Gastrocnemius medialis (tissue), 4 donors: ENCODE results near the gene PITPNM2. TPM values are rescaled to one million over a fixed set of nuclear protein-coding genes. Genes with fewer than 3 reads are reported as not detected.

Experiments
- ATAC-seq, 2 donors: fragments of 150-250 bp; one replicate each; pipeline ENCODE4 v1.9.1; 2016
- DNase-seq, 2 donors: peaks; one replicate each; pipeline ENCODE4 v3.0.0-alpha.2; 2019
- H3K27ac ChIP-seq, 4 donors: fragments of 200-600 bp; sonication (generic); 1 replicate in 1 of 4; 2 replicates in 3 of 4; pipeline ENCODE4 v1.5.1; 2016 to 2018; ENCODE audit warnings: mild to moderate bottlenecking in 2 of 4, moderate library complexity in 1 of 4
- H3K27me3 ChIP-seq, 3 donors: fragments of 200-600 bp; sonication (generic) in 2 of 3; 1 replicate in 1 of 3; 2 replicates in 2 of 3; pipeline versions ENCODE4 v1.5.1 to v1.6.0; 2016 to 2019; ENCODE audit warnings: mild to moderate bottlenecking in 1 of 3, moderate library complexity in 1 of 3
- H3K36me3 ChIP-seq, 2 donors: fragments of 200-600 bp; sonication (generic) in 1 of 2; one replicate each; pipeline ENCODE4 v1.5.1; 2017 to 2018
- H3K4me1 ChIP-seq, 2 donors: fragments of 200-600 bp; sonication (generic) in 1 of 2; one replicate each; pipeline ENCODE4 v1.5.1; 2016 to 2017; ENCODE audit warnings: mild to moderate bottlenecking in 2 of 2
- H3K4me3 ChIP-seq, 4 donors: fragments of 200-600 bp; sonication (generic) in 3 of 4; 1 replicate in 1 of 4; 2 replicates in 3 of 4; pipeline ENCODE4 v1.5.1; 2016 to 2019; ENCODE audit warnings: mild to moderate bottlenecking in 2 of 4
- H3K9me3 ChIP-seq, 3 donors: fragments of 200-600 bp; sonication (generic) in 2 of 3; 1 replicate in 1 of 3; 2 replicates in 2 of 3; pipeline ENCODE4 v1.5.1; 2016 to 2019
- CTCF ChIP-seq, 5 experiments: fragments of 450-650 bp in 3 of 5; fragments of 200-600 bp in 2 of 5; sonication (generic) in 2 of 5; IDR thresholded peaks in 4 of 5; conservative IDR thresholded peaks in 1 of 5; 1 replicate in 4 of 5; 2 replicates in 1 of 5; pipeline ENCODE4 v1.5.1; 2016 to 2019; ENCODE audit warnings: antibody characterized with exemption in 5 of 5, mild to moderate bottlenecking in 3 of 5, moderate library complexity in 3 of 5
- POLR2A ChIP-seq, 2 donors: fragments of 450-650 bp; IDR thresholded peaks; one replicate each; pipeline ENCODE4 v1.6.1; 2017; ENCODE audit warnings: antibody characterized with exemption in 2 of 2, mild to moderate bottlenecking in 2 of 2, moderate library complexity in 2 of 2
- in situ Hi-C, 4 donors: fragments of 200-750 bp; cut with MboI; loops; one replicate each; pipeline versions ENCODE4 v1.15.0 to v1.8.0; 2017; ENCODE audit warnings: low sequenced_read_pairs in 4 of 4
- intact Hi-C: fragments of 100-400 bp; cut with DNase I; formaldehyde crosslinking; loops from one replicate; pipeline ENCODE4 v1.15.1; 2023; ENCODE audit warnings: low total_unique reads
- total RNA-seq, 4 donors: library from RNA; depleted of rRNA; stranded (reverse); fragments of >200 nt; gene quantifications; one replicate each; pipeline versions ENCODE4 v1.1.0 to v1.2.3, GENCODE V29; 2016

Gene PITPNM2
- total RNA-seq, 4 donors from 2014 or later: 2.1 to 3.8 (median 3.3) TPM

- ATAC-seq (no peak), DNase-seq (no peak)
- peak overlapping the region; percentile 49 to 61 (median 57) for H3K27ac ChIP-seq
- in situ Hi-C loops: loop anchor here in 1 of 4 donors (10.0 kb wide), 1 partner anchor 87 kb away; no protein-coding TSS in a partner anchor
- H3K4me1 ChIP-seq: peaks cover 15 to 18% of the 10 kb centered on the region in 2 donors
- H3K36me3 ChIP-seq: no peaks in the 10 kb centered on the region
- H3K27me3 ChIP-seq: no peaks in the 10 kb centered on the region
- intact Hi-C loops: no loop called here
- no peak overlapping the region for H3K4me3 ChIP-seq
- TF ChIP-seq CTCF (IDR thresholded peaks at IDR 0.05 in 4 of 5, conservative IDR thresholded peaks at IDR 0.05 in 1 of 5): no peak
- TF ChIP-seq POLR2A (IDR thresholded peaks at IDR 0.05): peak in 1 of 2 donors; percentile 2
- H3K9me3 ChIP-seq: no peaks in the 10 kb centered on the region
Observed at GRCh38 chr12:123131291-123131832, 19.5 kb downstream of the PITPNM2 start.

GRCh38 chr12:123129621-123130020 is 21.3 kb downstream of the PITPNM2 start:
- Histone ChIP-seq H3K4me1 (peaks cover 18 to 19% of the 10 kb centered on the region in 2 donors), H3K4me3 (no peak overlapping the region), H3K27me3 (no peaks in the 10 kb centered on the region), H3K9me3 (no peaks in the 10 kb centered on the region), H3K36me3 (no peaks in the 10 kb centered on the region), H3K27ac (no peak overlapping the region)
- no peak for TF ChIP-seq POLR2A (IDR thresholded peaks at IDR 0.05)
- no peak for TF ChIP-seq CTCF (IDR thresholded peaks at IDR 0.05 in 4 of 5, conservative IDR thresholded peaks at IDR 0.05 in 1 of 5)
- in situ Hi-C loops (loop anchor here in 1 of 4 donors (10.0 kb wide), 1 partner anchor 85 kb away; no protein-coding TSS in a partner anchor), intact Hi-C loops (no loop called here)
- ATAC-seq (no peak), DNase-seq (no peak)

DNA sequence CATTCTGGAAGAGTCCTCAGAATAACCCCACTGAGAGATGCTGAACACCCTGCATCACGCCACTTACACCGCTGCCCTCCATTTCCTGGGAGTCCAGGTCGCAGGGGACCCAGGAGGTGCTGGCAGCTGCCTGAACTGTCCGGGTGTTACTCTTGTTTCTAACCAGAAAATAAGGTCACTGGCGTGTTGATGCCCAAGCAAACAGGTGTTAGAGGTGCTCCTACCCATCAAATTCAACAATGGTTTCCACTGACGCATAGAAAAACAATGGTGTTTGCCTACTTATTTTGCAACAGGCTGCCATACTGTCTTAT is 23.8 kb downstream of the PITPNM2 start:
- intact Hi-C loops: no loop called here
- in situ Hi-C loops: no loop called here
- Histone ChIP-seq H3K4me3 (no peak overlapping the region), H3K9me3 (no peaks in the 10 kb centered on the region), H3K4me1 (peaks cover 17 to 19% of the 10 kb centered on the region in 2 donors), H3K27me3 (no peaks in the 10 kb centered on the region), H3K27ac (no peak overlapping the region), H3K36me3 (no peaks in the 10 kb centered on the region)
- DNase-seq: no peak
- no peak for ATAC-seq
- TF ChIP-seq POLR2A (IDR thresholded peaks at IDR 0.05): no peak
- no peak for TF ChIP-seq CTCF (IDR thresholded peaks at IDR 0.05 in 4 of 5, conservative IDR thresholded peaks at IDR 0.05 in 1 of 5)

- H3K27ac ChIP-seq: peak overlapping the region in 1 of 4 donors; percentile 10
- peaks cover 11 to 13% of the 10 kb centered on the region in 2 donors for H3K4me1 ChIP-seq
- ATAC-seq: peak; percentile 69 to 72
- no peaks in the 10 kb centered on the region for H3K9me3 ChIP-seq
- no peaks in the 10 kb centered on the region for H3K36me3 ChIP-seq
- TF ChIP-seq CTCF (IDR thresholded peaks at IDR 0.05 in 4 of 5, conservative IDR thresholded peaks at IDR 0.05 in 1 of 5) (no peak), POLR2A (IDR thresholded peaks at IDR 0.05) (no peak)
- H3K27me3 ChIP-seq: no peaks in the 10 kb centered on the region
- H3K4me3 ChIP-seq: no peak overlapping the region
- intact Hi-C loops (no loop called here), in situ Hi-C loops (no loop called here)
- peak in 1 of 2 donors; percentile 53 for DNase-seq
Observed at GRCh38 chr12:123126294-123127181, 24.4 kb downstream of the PITPNM2 start.
